NCI-H82 (cell line): ENCODE measurements around the gene IGFN1.

Experiments
- DNase-seq: peaks from one replicate; lab custom pipeline; 2025; lab: John Stamatoyannopoulos, UW

Gene IGFN1

DNA sequence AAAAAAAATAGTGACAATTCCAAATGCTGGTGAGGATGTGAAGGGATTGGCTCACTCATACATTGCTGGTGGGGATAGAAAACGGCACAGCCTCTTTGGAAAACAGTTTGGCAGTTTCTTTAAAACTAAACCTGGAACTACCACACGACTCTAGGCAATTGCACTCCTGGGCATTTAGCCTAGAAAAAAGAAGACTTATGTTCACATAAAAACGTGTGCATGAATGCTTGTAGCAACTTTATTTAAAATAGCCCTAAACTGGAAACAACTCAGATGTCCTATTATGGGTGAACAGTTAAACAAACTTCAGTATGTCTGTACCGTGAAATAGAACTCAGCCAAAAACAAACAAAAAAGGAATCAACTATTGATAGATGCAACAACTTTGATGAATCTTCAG is 26.9 kb upstream of the IGFN1 start:
- DNase-seq: no peak

DNA sequence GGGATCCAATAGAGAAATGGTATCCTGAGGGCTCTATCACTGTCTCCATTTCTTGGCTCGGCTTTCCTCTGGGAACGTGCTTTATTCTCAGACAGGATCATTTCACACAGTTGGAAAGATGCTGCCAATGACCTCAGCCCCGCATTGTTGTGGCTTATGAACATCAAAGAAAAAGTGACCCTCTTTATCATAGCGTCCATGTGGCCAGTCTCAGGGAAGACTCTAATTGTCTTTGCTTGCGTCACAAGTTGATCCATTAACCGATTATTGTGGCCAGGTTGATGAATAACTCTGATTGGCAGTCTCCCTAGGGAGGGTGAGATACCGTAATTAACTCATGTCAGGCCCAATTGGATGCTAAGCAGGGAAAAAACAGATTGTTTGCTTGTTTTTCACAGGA is 26.0 kb upstream of the IGFN1 start:
- peak; percentile 99 for DNase-seq

GRCh38 chr1:201167041-201167991 is 23.3 kb upstream of the IGFN1 start:
- no peak for DNase-seq

GRCh38 chr1:201169203-201169602 is 21.4 kb upstream of the IGFN1 start:
- peak; percentile 61 for DNase-seq

- DNase-seq: no peak
Measured at GRCh38 chr1:201169971-201170532, 20.6 kb upstream of the IGFN1 start.

GRCh38 chr1:201170533-201171062 is 20.0 kb upstream of the IGFN1 start:
- DNase-seq: peak; percentile 98

GRCh38 chr1:201171063-201172036 is 19.3 kb upstream of the IGFN1 start:
- DNase-seq: peak; percentile 95

- DNase-seq: no peak
Measured at GRCh38 chr1:201172326-201172725, 18.3 kb upstream of the IGFN1 start.

GRCh38 chr1:201172999-201173610 is 17.5 kb upstream of the IGFN1 start:
- no peak for DNase-seq

DNA sequence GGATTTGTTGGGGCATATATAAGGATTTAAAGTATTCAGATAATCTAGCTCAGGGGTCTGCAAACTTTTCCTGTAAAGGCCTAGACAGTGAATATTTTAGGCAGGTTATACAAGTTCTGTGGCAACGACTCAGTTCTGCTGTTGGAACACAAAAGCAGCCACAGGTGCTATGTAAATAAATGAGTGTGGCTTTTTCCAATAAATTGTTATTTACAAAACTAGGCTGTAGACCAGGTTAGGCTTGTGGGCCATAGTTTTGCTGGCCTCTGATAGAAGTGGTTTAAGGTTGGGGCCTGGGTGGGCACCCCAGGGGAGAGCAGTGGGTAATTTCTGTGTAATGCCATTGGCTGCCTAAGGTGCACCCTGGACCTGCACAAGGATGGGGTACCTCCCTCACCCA is 16.9 kb upstream of the IGFN1 start:
- DNase-seq: no peak

DNA sequence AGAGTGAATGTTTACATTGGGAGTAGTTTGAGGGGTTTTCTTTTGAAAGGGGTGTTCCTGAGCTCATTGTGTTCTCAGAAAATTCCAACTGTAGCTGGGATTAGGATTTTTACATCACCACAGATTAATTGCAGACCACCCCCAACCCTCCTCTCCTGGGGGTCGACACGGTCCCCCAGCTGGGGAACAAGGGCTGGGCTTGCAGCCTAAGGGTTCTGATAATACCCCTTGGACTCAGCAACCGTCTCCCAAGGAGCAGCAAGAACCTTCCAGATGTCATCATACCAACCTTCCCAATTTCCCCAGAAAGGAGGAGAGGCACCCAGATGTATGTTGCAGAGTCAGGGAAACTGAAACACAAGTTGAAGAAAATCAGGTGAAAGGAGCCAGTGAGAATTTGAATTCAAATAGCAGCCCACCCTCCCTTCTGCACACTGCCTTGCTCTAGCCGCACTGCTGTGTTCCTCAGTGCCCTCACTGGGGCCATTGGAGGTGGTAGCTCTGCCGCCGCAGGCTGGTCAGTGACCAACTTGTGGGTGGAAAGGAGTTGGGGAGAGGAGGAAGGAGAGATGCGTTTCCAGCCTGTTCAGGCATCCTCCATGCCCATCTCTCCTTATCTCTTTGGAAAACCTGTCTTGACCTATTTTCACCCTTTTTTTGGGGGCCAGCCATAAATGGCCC is 14.7 kb upstream of the IGFN1 start:
- DNase-seq: no peak

DNA sequence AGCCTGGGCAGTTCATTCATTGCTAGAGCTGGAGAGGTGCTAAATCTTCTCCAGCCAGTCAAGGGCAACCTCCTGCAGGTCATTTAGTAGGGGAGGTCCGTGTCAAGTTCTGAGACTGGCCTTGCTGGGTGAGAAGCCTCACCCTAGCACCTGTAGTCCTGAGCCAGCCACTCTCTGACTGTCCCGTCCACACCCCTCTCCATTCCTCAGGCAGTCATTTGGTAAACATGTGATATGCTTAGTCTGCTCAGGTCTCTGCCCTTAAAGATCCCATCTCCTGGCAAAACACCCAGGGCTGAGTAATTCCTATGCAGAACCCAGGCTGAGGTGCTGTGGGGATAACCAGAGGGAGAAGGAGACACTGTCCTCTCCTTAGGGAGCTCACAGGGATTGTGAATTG is 13.7 kb upstream of the IGFN1 start:
- DNase-seq: no peak

DNA sequence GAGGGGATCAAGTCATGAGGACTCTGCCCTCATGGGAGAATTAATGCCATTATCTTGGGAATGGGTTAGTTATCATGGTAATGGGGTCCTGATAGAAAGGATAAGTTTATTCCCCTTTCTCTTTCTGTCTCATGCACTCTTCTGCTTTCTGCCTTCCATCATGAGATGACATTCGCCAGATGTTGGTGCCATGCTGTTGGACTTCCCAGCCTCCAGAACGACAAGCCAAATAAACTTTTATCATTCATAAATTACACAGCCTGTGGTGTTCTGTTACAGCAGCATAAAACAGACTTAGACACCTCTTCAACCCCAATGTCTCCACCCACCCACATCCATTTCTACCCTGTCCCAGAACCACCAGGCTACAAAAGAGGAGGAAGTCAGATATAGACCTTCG is 11.9 kb upstream of the IGFN1 start:
- DNase-seq: no peak

DNA sequence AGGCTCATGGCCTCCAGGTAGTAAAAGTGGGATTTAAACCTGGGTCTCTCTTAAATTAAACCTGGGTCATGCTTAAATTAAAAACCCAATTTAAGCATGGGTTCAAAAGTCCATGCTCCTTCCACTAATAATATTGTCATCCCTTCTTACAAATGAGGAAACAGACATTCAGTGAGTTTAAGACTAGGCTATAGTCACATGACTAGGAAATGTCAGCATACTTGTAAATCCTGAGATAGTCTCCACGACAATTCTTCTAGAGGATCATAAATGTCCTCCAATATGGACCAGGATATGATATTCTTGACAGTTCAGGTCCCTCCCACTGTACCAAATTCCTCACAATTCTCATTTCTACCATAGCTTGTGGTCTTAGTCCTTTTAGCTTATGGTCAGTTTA is 10.5 kb upstream of the IGFN1 start:
- no peak for DNase-seq

DNA sequence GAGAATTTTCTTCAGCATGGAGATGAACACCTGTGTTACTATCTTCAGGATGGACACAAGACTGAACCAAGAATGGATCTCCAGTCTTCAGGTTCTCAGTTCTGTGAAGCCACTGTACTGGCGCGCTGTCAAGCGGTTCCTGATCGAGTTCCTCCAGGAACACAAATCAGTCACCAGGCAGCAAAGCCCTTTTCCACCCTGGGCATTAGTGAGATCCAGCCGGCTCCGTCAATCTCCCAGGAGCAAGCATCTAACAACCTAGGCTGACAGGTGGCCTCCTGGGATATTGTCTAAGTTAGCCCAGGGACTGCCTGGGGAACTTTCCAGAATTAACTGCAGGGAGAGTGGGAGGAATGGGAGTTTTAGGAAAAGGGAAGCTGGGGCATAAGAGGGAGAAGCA is 9.7 kb upstream of the IGFN1 start:
- no peak for DNase-seq

- no peak for DNase-seq
Measured at GRCh38 chr1:201181323-201181722, 9.3 kb upstream of the IGFN1 start.

DNA sequence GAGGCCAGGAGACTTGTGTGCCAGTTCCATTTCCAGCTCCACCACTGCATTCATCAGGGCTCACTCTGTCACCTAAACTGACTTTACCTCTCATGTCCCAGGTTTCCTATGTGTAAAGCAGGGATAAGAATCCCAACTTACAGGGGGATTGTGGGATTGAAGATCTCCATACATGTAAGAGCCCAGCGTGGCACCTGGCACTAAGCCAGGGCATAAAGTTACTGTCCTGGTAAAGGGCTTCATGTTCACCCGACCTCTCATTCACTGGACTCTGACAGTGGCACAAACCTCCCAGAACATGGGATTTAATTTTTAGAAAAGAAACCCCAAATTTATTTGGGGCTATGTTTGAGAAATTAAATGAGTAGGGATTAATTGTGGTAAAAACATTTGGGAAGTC is 8.9 kb upstream of the IGFN1 start:
- peak; percentile 26 for DNase-seq

- no peak for DNase-seq
Measured at GRCh38 chr1:201183209-201183608, 7.4 kb upstream of the IGFN1 start.

- DNase-seq: no peak
Measured at GRCh38 chr1:201183753-201184152, 6.9 kb upstream of the IGFN1 start.

GRCh38 chr1:201184307-201185122 is 6.1 kb upstream of the IGFN1 start:
- peak; percentile 88 for DNase-seq
